ENCODE measurements around the gene BCL11B.

BCL11B gene

GRCh38 chr14:99262977-99263448, 9.0 kb downstream of the BCL11B start:
- no peaks in the 10 kb centered on the region for H4K20me1 ChIP-seq (ENCODE audit: insufficient read depth, low read length)
- H3K4me3 ChIP-seq (ENCODE audit: low read depth, low read length, poor library complexity, severe bottlenecking) = no peak overlapping the region

GRCh38 chr14:99261912-99262787, 9.8 kb downstream of the BCL11B start:
- no peaks in the 10 kb centered on the region for H4K20me1 ChIP-seq (ENCODE audit: insufficient read depth, low read length)

More at GRCh38 chr14:99262977-99263448, 9.0 kb downstream of the BCL11B start:
- Histone ChIP-seq H3K36me3 (ENCODE audit: insufficient read depth, low read length) (no peaks in the 10 kb centered on the region), H3F3A (ENCODE audit: insufficient read depth, low read length) (no peaks in the 10 kb centered on the region), H3K9me3 (ENCODE audit: low read length) (no peaks in the 10 kb centered on the region), H3K27ac (ENCODE audit: low read depth, low read length, poor library complexity, severe bottlenecking) (no peak overlapping the region), H3K9ac (ENCODE audit: low read length) (no peak overlapping the region), H2AFZ (ENCODE audit: low read length) (no peak overlapping the region), H3K4me1 (ENCODE audit: insufficient read depth, low read length, severe bottlenecking) (no peaks in the 10 kb centered on the region), H3K27me3 (ENCODE audit: insufficient read depth, low read length) (no peaks in the 10 kb centered on the region), H3K79me2 (ENCODE audit: insufficient read depth, low read length) (no peaks in the 10 kb centered on the region), H3K9me2 (ENCODE audit: low read depth, low read length) (no peaks in the 10 kb centered on the region), H3K4me2 (ENCODE audit: low read length) (no peak overlapping the region)
- no peak for TF ChIP-seq CTCF (IDR thresholded peaks at IDR 0.05; ENCODE audit: low read length)
- TF ChIP-seq EZH2 (IDR thresholded peaks at IDR 0.05; ENCODE audit: borderline replicate concordance, low read length) = no peak

More at GRCh38 chr14:99261912-99262787, 9.8 kb downstream of the BCL11B start:
- Histone ChIP-seq H3K4me3 (ENCODE audit: low read depth, low read length, poor library complexity, severe bottlenecking) (no peak overlapping the region), H3K9me2 (ENCODE audit: low read depth, low read length) (no peaks in the 10 kb centered on the region), H3K79me2 (ENCODE audit: insufficient read depth, low read length) (no peaks in the 10 kb centered on the region), H3K27me3 (ENCODE audit: insufficient read depth, low read length) (no peaks in the 10 kb centered on the region), H2AFZ (ENCODE audit: low read length) (no peak overlapping the region), H3K27ac (ENCODE audit: low read depth, low read length, poor library complexity, severe bottlenecking) (no peak overlapping the region), H3K36me3 (ENCODE audit: insufficient read depth, low read length) (no peaks in the 10 kb centered on the region), H3F3A (ENCODE audit: insufficient read depth, low read length) (no peaks in the 10 kb centered on the region), H3K4me1 (ENCODE audit: insufficient read depth, low read length, severe bottlenecking) (no peaks in the 10 kb centered on the region), H3K9me3 (ENCODE audit: low read length) (no peaks in the 10 kb centered on the region), H3K9ac (ENCODE audit: low read length) (no peak overlapping the region), H3K4me2 (ENCODE audit: low read length) (no peak overlapping the region)
- TF ChIP-seq CTCF (IDR thresholded peaks at IDR 0.05; ENCODE audit: low read length) (no peak), EZH2 (IDR thresholded peaks at IDR 0.05; ENCODE audit: borderline replicate concordance, low read length) (no peak)
